Sigmoid colon (tissue), 4 donors: ENCODE data around the gene HDGF.

Experiments
- CTCF ChIP-seq, 4 experiments: fragments of 450-650 bp in 3 of 4; fragments of 200-600 bp in 1 of 4; IDR thresholded peaks; one replicate each; pipeline ENCODE4 v1.5.1; 2016 to 2019; ENCODE audit warnings: antibody characterized with exemption in 4 of 4, mild to moderate bottlenecking in 3 of 4, moderate library complexity in 2 of 4
- POLR2AphosphoS5 ChIP-seq, 4 donors: sonication (generic); formaldehyde crosslinking; IDR thresholded peaks; one replicate each; pipeline ENCODE4 v1.6.1; 2017; ENCODE audit warnings: antibody characterized with exemption in 4 of 4

DNA sequence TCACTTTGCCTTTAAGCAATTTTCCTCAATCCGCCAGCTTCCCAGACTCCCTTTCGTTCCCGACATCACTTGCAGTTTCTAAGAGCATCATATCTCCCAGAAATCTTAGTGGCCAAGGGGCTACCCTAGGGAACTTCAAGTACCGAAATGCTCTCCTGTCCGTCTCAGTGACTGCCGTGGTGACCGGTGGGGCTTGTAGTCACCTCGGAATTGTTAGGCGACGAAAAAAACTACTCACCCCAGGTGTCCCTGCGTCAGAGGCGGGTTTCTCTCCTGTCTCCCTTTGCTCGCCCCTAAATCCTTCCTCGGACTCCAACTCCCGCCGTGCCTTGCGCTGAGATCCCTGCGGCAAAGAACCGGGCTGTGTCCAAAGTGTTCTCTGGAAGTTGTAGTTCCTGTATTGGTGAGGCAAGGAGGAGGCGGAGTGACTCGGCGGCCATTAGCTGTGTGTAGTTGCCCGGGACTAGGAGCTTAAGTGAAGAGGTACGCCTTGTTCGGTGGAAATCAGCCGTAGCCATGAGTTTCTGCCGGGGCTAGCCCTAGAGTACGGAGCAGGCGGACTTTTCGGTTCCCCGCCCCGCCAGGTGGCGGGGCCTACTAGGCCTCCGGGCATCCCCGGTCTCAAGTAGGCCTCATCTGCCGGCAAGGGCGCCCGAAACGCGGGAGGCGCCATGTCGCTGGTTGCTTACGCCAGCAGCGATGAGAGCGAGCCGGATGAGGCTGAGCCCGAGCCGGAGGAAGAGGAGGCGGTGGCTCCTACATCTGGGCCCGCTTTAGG, 15.8 kb upstream of the HDGF start, which contains the start of gene PRCC:
- TF ChIP-seq POLR2AphosphoS5 (IDR thresholded peaks at IDR 0.05), result peak; percentile 75 to 87 (median 79)
- TF ChIP-seq CTCF (IDR thresholded peaks at IDR 0.05), result no peak
